Measurements from ENCODE around the gene TUBGCP3.

TUBGCP3 gene

GRCh38 chr13:112452380-112453206 lies 135.4 kb downstream of the TUBGCP3 start:
- DNase-seq (ENCODE audit: low read depth), result no peak

- DNase-seq (ENCODE audit: low read depth), result no peak
Measured at GRCh38 chr13:112451512-112452379, 136.2 kb downstream of the TUBGCP3 start.

- no peak for DNase-seq (ENCODE audit: low read depth)
Measured at GRCh38 chr13:112450904-112451240, 137.1 kb downstream of the TUBGCP3 start.

GRCh38 chr13:112450118-112450903 lies 137.6 kb downstream of the TUBGCP3 start:
- no peak for DNase-seq (ENCODE audit: low read depth)

GRCh38 chr13:112449545-112449930 lies 138.4 kb downstream of the TUBGCP3 start:
- DNase-seq (ENCODE audit: low read depth), result no peak

- DNase-seq (ENCODE audit: low read depth), result no peak
Measured at GRCh38 chr13:112448621-112449544, 139.1 kb downstream of the TUBGCP3 start.

GRCh38 chr13:112447761-112448603 lies 140.0 kb downstream of the TUBGCP3 start:
- DNase-seq (ENCODE audit: low read depth), result no peak

GRCh38 chr13:112447306-112447705 lies 140.6 kb downstream of the TUBGCP3 start:
- DNase-seq (ENCODE audit: low read depth), result no peak

- DNase-seq (ENCODE audit: low read depth), result no peak
Measured at GRCh38 chr13:112446867-112447266, 141.1 kb downstream of the TUBGCP3 start.

- DNase-seq (ENCODE audit: low read depth), result no peak
Measured at GRCh38 chr13:112446347-112446861, 141.5 kb downstream of the TUBGCP3 start.

- DNase-seq (ENCODE audit: low read depth), result no peak
Measured at GRCh38 chr13:112445411-112446271, 142.3 kb downstream of the TUBGCP3 start.

- DNase-seq (ENCODE audit: low read depth), result no peak
Measured at GRCh38 chr13:112444416-112445399, 143.2 kb downstream of the TUBGCP3 start.

- DNase-seq (ENCODE audit: low read depth), result peak; percentile 31
Measured at GRCh38 chr13:112443995-112444311, 144.0 kb downstream of the TUBGCP3 start.

- no peak for DNase-seq (ENCODE audit: low read depth)
Measured at GRCh38 chr13:112443191-112443994, 144.6 kb downstream of the TUBGCP3 start.

- DNase-seq (ENCODE audit: low read depth), result no peak
Measured at GRCh38 chr13:112442483-112443090, 145.4 kb downstream of the TUBGCP3 start.

- DNase-seq (ENCODE audit: low read depth), result no peak
Measured at GRCh38 chr13:112441779-112442310, 146.1 kb downstream of the TUBGCP3 start.
